Ovary (tissue), 9 donors: ENCODE results near the gene ALOXE3. TPM values are rescaled to one million over a fixed set of nuclear protein-coding genes. Genes with fewer than 3 reads are reported as not detected.

Source experiments
- DNase-seq, 5 donors: peaks; one replicate each; pipeline ENCODE4 v3.0.0-alpha.2; 2019 to 2020
- H3K27ac ChIP-seq, 2 donors: fragments of 200-600 bp; one replicate each; pipeline versions ENCODE4 v1.5.1 to v1.8.0; 2019 to 2022
- H3K27me3 ChIP-seq: fragments of 200-600 bp; one replicate; pipeline ENCODE4 v1.8.0; 2022
- H3K36me3 ChIP-seq: fragments of 200-600 bp; sonication (generic); one replicate; pipeline ENCODE4 v1.5.1; 2019
- H3K4me1 ChIP-seq: one replicate; pipeline ENCODE4 v1.8.1; 2013; ENCODE audit warnings: mild to moderate bottlenecking, moderate library complexity; ENCODE audit not compliant: insufficient read depth
- H3K4me3 ChIP-seq: fragments of 200-600 bp; sonication (generic); one replicate; pipeline ENCODE4 v1.5.1; 2017
- H3K9me3 ChIP-seq, 2 donors: fragments of 200-600 bp in 1 of 2; sonication (generic) in 1 of 2; one replicate each; pipeline versions ENCODE4 v1.5.1 to v1.8.1; 2013 to 2019; ENCODE audit warnings: mild to moderate bottlenecking in 1 of 2, moderate library complexity in 1 of 2
- CTCF ChIP-seq, 3 donors: fragments of 450-650 bp in 2 of 3; fragments of 200-600 bp in 1 of 3; IDR thresholded peaks; one replicate each; pipeline versions ENCODE4 v1.5.1 to v1.8.0; 2016 to 2022; ENCODE audit warnings: antibody characterized with exemption in 3 of 3, mild to moderate bottlenecking in 1 of 3
- EP300 ChIP-seq: sonication (generic); formaldehyde crosslinking; IDR thresholded peaks from one replicate; pipeline ENCODE4 v1.6.1; 2017; ENCODE audit warnings: antibody characterized with exemption
- POLR2A ChIP-seq: fragments of 450-650 bp; IDR thresholded peaks from one replicate; pipeline ENCODE4 v1.6.1; 2017; ENCODE audit warnings: antibody characterized with exemption, mild to moderate bottlenecking, moderate library complexity
- WGBS, 3 donors: extraction: QIAGEN DNeasy Blood & Tissue Kit in 1 of 3; methylation state at CpG; one replicate each; pipeline versions ENCODE4 v1.1.5 to v1.1.7; 2013 to 2017; 5-methylcytosine and 5-hydroxymethylcytosine counted together
- intact Hi-C, 4 donors: fragments of 100-400 bp; cut with DNase I; formaldehyde crosslinking; loops; one replicate each; pipeline versions ENCODE4 v1.11.0 to v1.15.1; 2022 to 2023
- polyA plus RNA-seq, 2 donors: library from polyadenylated mRNA; stranded (reverse); fragments of 200-250 nt in 1 of 2; fragments of 350-450 nt in 1 of 2; fragmentation: Illumina TruSeq in 1 of 2; extraction: RNeasy Lipid Tissue Mini Kit (QIAGEN cat#74804) in 1 of 2; gene quantifications; one replicate each; pipeline ENCODE4 v1.2.3, GENCODE V29; 2013 to 2014
- total RNA-seq, 7 donors: library from RNA; depleted of rRNA in 2 of 7; stranded (reverse); fragments of >200 nt in 2 of 7; fragmentation: NEBNext Ultra II Directional in 3 of 7; extraction: Animal tissue kit (Norgen Biotek cat#: 25700) in 3 of 7; gene quantifications; one replicate each; pipeline versions ENCODE4 v1.1.0 to v1.2.4, GENCODE V29; 2016 to 2023
- donor health status: DM: no; HTN: no; CAD: no; lungs with moderate emphysema.
- donor health status: DM: no; HTN: no; CAD: no.
- donor health status: Bipolar disorder and iron deficiency.
- donor health status: DM: yes; HTN: yes; CAD: no.
- donor health status: DM: no; HTN: no; CAD: no.
- donor health status: DM: yes; HTN: yes; CAD: no.

The ALOXE3 gene
- total and polyA plus RNA-seq, 9 donors, result 0.07 TPM; not detected in 8

GRCh38 chr17:8051831-8052230 lies 66.5 kb downstream of the ALOXE3 start:
- Histone ChIP-seq H3K4me3 (no peak overlapping the region), H3K4me1 (no peaks in the 10 kb centered on the region), H3K9me3 (no peaks in the 10 kb centered on the region), H3K36me3 (no peaks in the 10 kb centered on the region), H3K27ac (no peak overlapping the region), H3K27me3 (no peaks in the 10 kb centered on the region)
- TF ChIP-seq EP300 (no peak), POLR2A (no peak), CTCF (IDR thresholded peaks at IDR 0.05) (no peak)
- WGBS, 3 donors, result 76 to 86% (median 79%) methylated on average over 7 of the region's 7 CpGs
- DNase-seq, result no peak
- intact Hi-C loops, result loop anchor here in 2 of 4 donors (10.0 kb wide), 1 partner anchor 307 kb away; no protein-coding TSS in a partner anchor

GRCh38 chr17:8048736-8049135 lies 69.6 kb downstream of the ALOXE3 start:
- 62 to 74% (median 67%) methylated on average over 8 of the region's 8 CpGs for WGBS, 3 donors
- no peak for DNase-seq
- Histone ChIP-seq H3K9me3 (no peaks in the 10 kb centered on the region), H3K27ac (no peak overlapping the region), H3K27me3 (no peaks in the 10 kb centered on the region), H3K4me3 (no peak overlapping the region), H3K4me1 (no peaks in the 10 kb centered on the region), H3K36me3 (no peaks in the 10 kb centered on the region)
- TF ChIP-seq POLR2A (no peak), CTCF (IDR thresholded peaks at IDR 0.05) (no peak), EP300 (no peak)
- intact Hi-C loops, result no loop called here

GRCh38 chr17:8048236-8048635 lies 70.1 kb downstream of the ALOXE3 start:
- Histone ChIP-seq H3K4me1 (no peaks in the 10 kb centered on the region), H3K36me3 (no peaks in the 10 kb centered on the region), H3K27me3 (no peaks in the 10 kb centered on the region), H3K9me3 (no peaks in the 10 kb centered on the region), H3K4me3 (no peak overlapping the region), H3K27ac (no peak overlapping the region)
- no peak for DNase-seq
- WGBS, 3 donors, result 89 to 95% (median 91%) methylated on average over 12 of the region's 12 CpGs
- no peak for TF ChIP-seq EP300
- TF ChIP-seq POLR2A, result no peak
- TF ChIP-seq CTCF (IDR thresholded peaks at IDR 0.05), result no peak
- intact Hi-C loops, result no loop called here

GRCh38 chr17:8047769-8048110 lies 70.6 kb downstream of the ALOXE3 start:
- Histone ChIP-seq H3K9me3 (no peaks in the 10 kb centered on the region), H3K4me3 (no peak overlapping the region), H3K27ac (no peak overlapping the region), H3K36me3 (no peaks in the 10 kb centered on the region), H3K4me1 (no peaks in the 10 kb centered on the region), H3K27me3 (no peaks in the 10 kb centered on the region)
- intact Hi-C loops, result no loop called here
- WGBS, 3 donors, result 89 to 98% (median 94%) methylated on average over 4 of the region's 4 CpGs
- DNase-seq, result no peak
- TF ChIP-seq EP300, result no peak
- TF ChIP-seq POLR2A, result no peak
- no peak for TF ChIP-seq CTCF (IDR thresholded peaks at IDR 0.05)
